Activated T-helper 2 cell treated with anti-CD3 and anti-CD28 coated beads, Interferon-gamma antibody, Interleukin-2, Interleukin-4, amounts not matched to agents 10 μg/mL and 5 μg/mL and 100 μg/mL, durations not matched to agents 14 hours and 24 hours and 36 hours (primary cell): ENCODE results near the gene ODF2. TPM values are rescaled to one million over a fixed set of nuclear protein-coding genes. Genes with fewer than 3 reads are reported as not detected.
A peak's percentile ranks its signal among the peaks of the same experiment; 100 is the strongest.
"Not testable (repeated sequence)": the region's sequence is repeated elsewhere in the genome, so short reads cannot be mapped to it uniquely, and the experiment has no call there.

Source experiments
- DNase-seq: peaks from one replicate; pipeline ENCODE4 v3.0.0; 2021; ENCODE audit warnings: low spot score
- H3K27ac Mint-ChIP-seq: one replicate; pipeline ENCODE4 v1.8.0; 2021; ENCODE audit warnings: mixed read lengths
- H3K27me3 Mint-ChIP-seq: one replicate; pipeline ENCODE4 v1.8.0; 2021; ENCODE audit warnings: low read depth, mixed read lengths
- H3K36me3 Mint-ChIP-seq: one replicate; pipeline ENCODE4 v1.8.0; 2021; ENCODE audit warnings: low read depth, mixed read lengths
- H3K4me1 Mint-ChIP-seq: one replicate; pipeline ENCODE4 v1.8.0; 2021; ENCODE audit warnings: low read depth, mixed read lengths
- H3K4me3 Mint-ChIP-seq: one replicate; pipeline ENCODE4 v1.8.0; 2021; ENCODE audit warnings: low read depth, mild to moderate bottlenecking, moderate library complexity, mixed read lengths
- H3K9me3 Mint-ChIP-seq: one replicate; pipeline ENCODE4 v1.8.0; 2021; ENCODE audit warnings: mixed read lengths
- intact Hi-C: fragments of 100-400 bp; cut with micrococcal nuclease; formaldehyde crosslinking; loops from one replicate; pipeline ENCODE4 v1.15.1; 2023
- total RNA-seq: library from RNA; stranded (reverse); gene quantifications from 2 replicates; pipeline ENCODE4 v1.2.3, GENCODE V29; 2022

The ODF2 gene
- total RNA-seq, 1 donor from 2014 or later = 64.4 TPM

DNA sequence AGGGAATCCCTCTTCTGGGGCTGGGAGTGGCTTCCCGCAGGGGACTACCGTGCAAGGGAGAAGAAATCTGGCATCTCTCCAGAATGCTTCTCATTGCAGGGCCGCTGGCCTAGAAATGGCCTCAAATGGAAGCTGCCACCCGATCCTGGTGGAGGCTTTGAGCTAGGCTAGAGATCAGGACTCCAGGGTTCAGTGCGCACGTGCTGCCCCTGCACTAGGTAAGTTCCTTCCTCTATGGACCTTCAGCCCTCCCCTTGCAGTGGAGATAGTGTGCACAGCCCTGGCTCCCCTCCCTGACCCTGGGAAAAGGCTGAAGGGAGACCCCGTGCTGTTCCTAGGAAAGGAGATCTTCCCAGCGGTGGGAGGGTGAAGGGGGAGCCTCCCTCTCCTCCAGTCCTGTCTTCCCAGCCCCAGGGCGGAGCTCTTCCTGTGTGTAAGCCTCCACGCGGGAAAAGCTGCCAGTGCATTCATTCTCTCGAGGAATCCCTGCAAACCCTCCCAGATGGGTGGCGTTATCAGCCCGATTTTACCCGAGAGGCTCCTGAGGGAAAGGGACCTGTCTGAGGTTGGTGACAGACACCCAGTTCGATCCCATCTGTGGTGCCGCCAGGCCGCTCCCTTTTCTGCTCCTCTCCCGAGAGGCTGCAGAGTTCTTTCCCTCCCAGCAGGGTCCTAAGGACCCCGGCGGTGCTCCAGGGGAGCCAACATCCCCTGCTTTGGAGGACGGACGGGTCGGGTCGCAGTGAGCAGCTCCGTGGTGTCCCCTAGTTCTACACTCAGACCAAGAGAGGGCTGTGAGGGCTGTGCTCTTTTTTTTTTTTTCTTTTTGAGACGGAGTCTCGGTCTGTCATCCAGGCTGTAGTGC, 36.5 kb upstream of the ODF2 start:
- no peak for DNase-seq
- Mint-ChIP-seq H3K4me1 (peaks cover 15% of the 10 kb centered on the region), H3K27me3 (peaks cover 41% of the 10 kb centered on the region), H3K4me3 (peak overlapping the region; percentile 77), H3K36me3 (no peaks in the 10 kb centered on the region), H3K9me3 (no peaks in the 10 kb centered on the region), H3K27ac (no peak overlapping the region)
- intact Hi-C loops = loop anchor here (10.0 kb wide), 1 partner anchor 124 kb away; no protein-coding TSS in a partner anchor

- peaks cover 34% of the 10 kb centered on the region for H3K27me3 Mint-ChIP-seq
- H3K36me3 Mint-ChIP-seq = no peaks in the 10 kb centered on the region
- intact Hi-C loops = no loop called here
- H3K4me3 Mint-ChIP-seq = peak overlapping the region; percentile 77
- DNase-seq = peak; percentile 60
- no peak overlapping the region for H3K27ac Mint-ChIP-seq
- H3K9me3 Mint-ChIP-seq = no peaks in the 10 kb centered on the region
- peaks cover 15% of the 10 kb centered on the region for H3K4me1 Mint-ChIP-seq
Observed at GRCh38 chr9:128420060-128420650, 35.7 kb upstream of the ODF2 start.

DNA sequence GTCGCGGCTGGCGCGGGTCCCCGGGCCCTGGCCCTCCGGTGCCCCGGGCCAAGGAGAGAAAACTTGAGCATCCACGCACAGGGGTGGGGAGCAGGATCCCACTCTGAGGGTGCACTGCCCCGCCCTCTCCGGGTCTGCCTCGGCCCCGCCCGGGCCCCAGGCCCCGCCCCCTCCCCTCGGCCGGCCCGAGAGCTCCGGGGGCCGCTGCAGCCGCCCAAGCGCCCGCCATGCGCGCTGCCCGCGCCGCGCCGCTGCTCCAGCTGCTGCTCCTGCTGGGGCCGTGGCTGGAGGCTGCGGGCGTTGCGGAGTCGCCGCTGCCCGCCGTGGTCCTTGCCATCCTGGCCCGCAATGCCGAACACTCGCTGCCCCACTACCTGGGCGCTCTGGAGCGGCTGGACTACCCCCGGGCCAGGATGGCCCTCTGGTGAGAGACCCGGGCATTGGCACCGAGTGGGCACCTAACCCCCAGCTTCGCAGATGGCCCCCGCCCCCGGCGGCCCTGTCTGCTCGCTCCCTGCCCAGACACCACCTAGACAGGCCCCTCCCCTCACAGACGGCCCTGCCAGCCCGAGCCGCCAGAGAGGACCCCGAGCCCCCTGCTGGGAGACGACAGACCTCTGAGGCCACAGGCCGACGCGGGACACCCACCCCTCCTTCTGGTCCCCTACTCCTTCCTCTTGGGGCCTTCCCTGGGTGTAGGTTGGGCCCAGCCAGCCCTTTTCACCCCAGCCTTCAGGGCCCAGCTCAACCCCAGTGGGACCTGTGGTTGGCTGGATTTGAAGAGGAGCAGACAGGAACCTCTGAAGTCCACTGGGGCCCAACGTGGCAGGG, 34.9 kb upstream of the ODF2 start, which contains the start of gene CERCAM:
Gene CERCAM, plus strand, starts transcription at position 207 of the 831 bp plus-strand sequence. Its CDS starts 21 bp downstream, at position 228.
- Mint-ChIP-seq H3K4me1 (peaks cover 15% of the 10 kb centered on the region), H3K9me3 (no peaks in the 10 kb centered on the region), H3K4me3 (peak within 1 kb of the TSS; percentile 77), H3K27me3 (peaks cover 29% of the 10 kb centered on the region), H3K27ac (no peak within 1 kb of the TSS), H3K36me3 (no peaks in the 10 kb centered on the region)
- DNase-seq = peak; percentile 21
- intact Hi-C loops = loop anchor here (1.0 kb wide), 1 partner anchor 35 kb away; the partner anchor contains the start of gene ODF2

GRCh38 chr9:128421482-128421996, 34.3 kb upstream of the ODF2 start:
- Mint-ChIP-seq H3K27me3 (peaks cover 22% of the 10 kb centered on the region), H3K9me3 (no peaks in the 10 kb centered on the region), H3K36me3 (no peaks in the 10 kb centered on the region), H3K4me3 (peak overlapping the region; percentile 68), H3K4me1 (peaks cover 9% of the 10 kb centered on the region), H3K27ac (no peak overlapping the region)
- no peak for DNase-seq
- intact Hi-C loops = loop anchor here (1.0 kb wide), 1 partner anchor 35 kb away; the partner anchor contains the start of gene ODF2

GRCh38 chr9:128422022-128422782, 33.6 kb upstream of the ODF2 start:
- intact Hi-C loops, H3K27ac Mint-ChIP-seq, DNase-seq, H3K4me1 Mint-ChIP-seq, H3K9me3 Mint-ChIP-seq, H3K36me3 Mint-ChIP-seq: not testable (repeated sequence)
- H3K4me3 Mint-ChIP-seq = peak overlapping the region; percentile 68
- peaks cover 20% of the 10 kb centered on the region for H3K27me3 Mint-ChIP-seq

GRCh38 chr9:128422783-128423150, 33.0 kb upstream of the ODF2 start:
- H3K27ac Mint-ChIP-seq = no peak overlapping the region
- peaks cover 15% of the 10 kb centered on the region for H3K27me3 Mint-ChIP-seq
- H3K9me3 Mint-ChIP-seq = no peaks in the 10 kb centered on the region
- H3K4me1 Mint-ChIP-seq = peaks cover 7% of the 10 kb centered on the region
- intact Hi-C loops = no loop called here
- no peaks in the 10 kb centered on the region for H3K36me3 Mint-ChIP-seq
- DNase-seq = no peak
- H3K4me3 Mint-ChIP-seq = peak overlapping the region; percentile 33

- H3K27me3 Mint-ChIP-seq = peaks cover 15% of the 10 kb centered on the region
- H3K27ac Mint-ChIP-seq, H3K9me3 Mint-ChIP-seq, H3K4me1 Mint-ChIP-seq, intact Hi-C loops, H3K36me3 Mint-ChIP-seq, DNase-seq, H3K4me3 Mint-ChIP-seq: not testable (repeated sequence)
Observed at GRCh38 chr9:128423356-128423755, 32.5 kb upstream of the ODF2 start.

DNA sequence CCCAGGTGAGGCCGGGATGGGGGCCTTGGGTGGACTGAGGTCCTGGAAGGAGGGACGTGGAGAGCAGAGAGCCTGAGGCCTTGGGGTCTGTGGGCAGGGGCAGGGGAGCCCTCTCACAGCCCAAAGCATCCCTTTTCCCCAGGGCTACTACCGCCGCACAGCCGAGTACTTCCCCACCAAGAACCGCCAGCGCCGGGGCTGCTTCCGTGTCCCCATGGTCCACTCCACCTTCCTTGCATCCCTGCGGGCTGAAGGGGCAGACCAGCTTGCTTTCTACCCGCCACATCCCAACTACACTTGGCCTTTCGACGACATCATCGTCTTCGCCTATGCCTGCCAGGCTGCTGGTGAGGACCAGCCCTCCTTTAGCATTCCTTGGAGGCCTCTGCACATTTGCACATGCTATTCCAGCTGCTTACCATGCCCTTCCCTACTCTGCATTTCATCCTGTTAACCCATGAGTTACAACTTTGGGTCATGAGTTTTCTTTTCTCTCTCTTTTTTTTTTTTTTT, 31.5 kb upstream of the ODF2 start:
- no peak overlapping the region for H3K4me3 Mint-ChIP-seq
- H3K9me3 Mint-ChIP-seq = no peaks in the 10 kb centered on the region
- H3K4me1 Mint-ChIP-seq = peaks cover 7% of the 10 kb centered on the region
- no peak overlapping the region for H3K27ac Mint-ChIP-seq
- no peak for DNase-seq
- intact Hi-C loops = no loop called here
- H3K27me3 Mint-ChIP-seq = peaks cover 9% of the 10 kb centered on the region
- no peaks in the 10 kb centered on the region for H3K36me3 Mint-ChIP-seq

DNA sequence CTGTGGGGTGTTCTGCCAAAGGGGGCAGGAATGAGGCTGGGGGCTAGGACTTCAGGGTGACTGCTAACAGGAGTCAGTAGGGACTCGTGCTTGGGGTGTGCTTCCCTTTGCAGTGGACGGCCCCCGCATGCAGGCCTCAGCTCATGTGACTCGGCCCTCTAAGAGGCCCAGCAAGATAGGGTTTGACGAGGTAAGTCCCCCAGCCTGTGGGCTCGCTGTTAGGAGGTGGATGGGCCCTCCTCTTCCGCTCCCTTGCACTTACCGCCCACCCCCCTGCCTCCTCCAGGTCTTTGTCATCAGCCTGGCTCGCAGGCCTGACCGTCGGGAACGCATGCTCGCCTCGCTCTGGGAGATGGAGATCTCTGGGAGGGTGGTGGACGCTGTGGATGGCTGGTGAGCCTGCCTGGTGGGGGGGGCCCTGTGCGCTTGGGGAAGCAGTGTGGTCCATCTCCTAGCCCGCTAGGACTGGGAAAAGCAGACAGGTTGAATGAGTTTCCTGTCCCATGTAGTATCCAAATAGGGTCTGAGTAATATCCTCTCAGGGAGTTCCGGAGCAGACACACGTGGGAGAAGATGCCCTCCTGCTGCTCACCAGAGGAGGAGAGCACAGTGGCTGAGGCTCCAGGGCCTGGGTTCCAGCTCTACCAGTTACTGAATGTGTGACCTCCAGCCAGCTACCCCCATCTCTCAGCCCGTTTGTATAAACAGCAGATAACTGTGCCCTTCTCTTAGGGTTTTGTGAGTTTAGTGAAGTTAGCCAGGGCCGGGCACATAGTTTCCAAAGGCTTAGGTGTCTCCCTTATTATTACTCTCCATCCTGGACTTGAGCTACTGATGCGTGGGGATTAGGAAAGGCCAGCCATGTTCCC, 26.9 kb upstream of the ODF2 start:
- H3K9me3 Mint-ChIP-seq = no peaks in the 10 kb centered on the region
- H3K36me3 Mint-ChIP-seq = no peaks in the 10 kb centered on the region
- no peaks in the 10 kb centered on the region for H3K4me1 Mint-ChIP-seq
- no peak overlapping the region for H3K27ac Mint-ChIP-seq
- no peak for DNase-seq
- intact Hi-C loops = no loop called here
- no peak overlapping the region for H3K4me3 Mint-ChIP-seq
- H3K27me3 Mint-ChIP-seq = no peaks in the 10 kb centered on the region

DNA sequence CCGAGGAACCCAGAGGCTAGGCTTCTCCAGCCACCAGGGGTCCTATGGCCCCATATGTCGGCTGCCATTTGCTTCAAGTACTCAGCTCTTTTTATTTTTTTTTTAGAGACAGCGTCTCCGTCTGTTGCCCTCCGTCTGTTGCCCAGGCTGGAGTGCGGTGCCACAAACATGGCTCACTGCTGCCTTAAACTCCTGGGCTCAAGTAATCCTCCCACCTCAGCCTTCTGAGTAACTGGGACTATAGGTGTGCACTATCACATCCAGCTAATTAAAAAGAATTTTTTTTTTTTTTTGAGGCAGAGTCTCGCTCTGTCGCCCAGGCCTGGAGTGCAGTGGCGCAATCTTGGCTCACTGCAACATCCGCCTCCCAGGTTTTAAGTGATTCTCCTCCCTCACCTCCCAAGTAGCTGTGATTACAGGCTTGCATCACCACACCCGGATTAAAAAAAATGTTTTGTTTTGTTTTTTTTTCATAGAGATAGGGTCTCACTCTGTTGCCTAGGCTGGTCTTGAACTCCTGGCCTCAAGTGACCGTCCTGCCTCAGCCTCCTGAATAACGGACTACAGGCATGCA, 26.2 kb upstream of the ODF2 start:
- Mint-ChIP-seq H3K4me3 (no peak overlapping the region), H3K27ac (no peak overlapping the region), H3K4me1 (no peaks in the 10 kb centered on the region), H3K27me3 (no peaks in the 10 kb centered on the region), H3K9me3 (no peaks in the 10 kb centered on the region), H3K36me3 (no peaks in the 10 kb centered on the region)
- no peak for DNase-seq
- intact Hi-C loops = no loop called here

- Mint-ChIP-seq H3K27ac (no peak overlapping the region), H3K4me1 (no peaks in the 10 kb centered on the region), H3K36me3 (no peaks in the 10 kb centered on the region), H3K9me3 (no peaks in the 10 kb centered on the region), H3K4me3 (no peak overlapping the region), H3K27me3 (no peaks in the 10 kb centered on the region)
- intact Hi-C loops = no loop called here
- no peak for DNase-seq
Observed at GRCh38 chr9:128431207-128431606, 24.6 kb upstream of the ODF2 start.
